Duodenal mucosa (tissue), 2 donors: ENCODE results near the gene SIRT7.
"Not testable (repeated sequence)": the region's sequence is repeated elsewhere in the genome, so short reads cannot be mapped to it uniquely, and the experiment has no call there.

Experiments
- H3K27ac ChIP-seq: one replicate; pipeline ENCODE4 v1.7.0; 2013; ENCODE audit warnings: low read depth, low read length
- H3K27me3 ChIP-seq, 2 donors: one replicate each; pipeline ENCODE4 v1.7.0; 2013; ENCODE audit warnings: low read length in 2 of 2, control low read depth in 1 of 2; ENCODE audit not compliant: insufficient read depth in 2 of 2, control insufficient read depth in 1 of 2
- H3K36me3 ChIP-seq, 2 donors: one replicate each; pipeline ENCODE4 v1.7.0; 2013; ENCODE audit warnings: low read length in 2 of 2, control low read depth in 1 of 2; ENCODE audit not compliant: insufficient read depth in 2 of 2, control insufficient read depth in 1 of 2
- H3K4me1 ChIP-seq, 2 donors: one replicate each; pipeline ENCODE4 v1.7.0; 2013; ENCODE audit warnings: low read length in 2 of 2, control low read depth in 1 of 2; ENCODE audit not compliant: insufficient read depth in 2 of 2, control insufficient read depth in 1 of 2
- H3K4me3 ChIP-seq, 2 donors: one replicate each; pipeline ENCODE4 v1.7.0; 2013; ENCODE audit warnings: low read length in 2 of 2, low read depth in 1 of 2
- H3K9ac ChIP-seq, 2 donors: one replicate each; pipeline ENCODE4 v1.7.0; 2013; ENCODE audit warnings: low read length in 2 of 2, low read depth in 1 of 2
- H3K9me3 ChIP-seq, 2 donors: one replicate each; pipeline ENCODE4 v1.7.0; 2013; ENCODE audit warnings: low read length in 2 of 2, control low read depth in 1 of 2; ENCODE audit not compliant: control insufficient read depth in 1 of 2

SIRT7 gene

GRCh38 chr17:81954131-81955057 lies 36.4 kb upstream of the SIRT7 start:
- Histone ChIP-seq H3K9me3 (no peaks in the 10 kb centered on the region), H3K4me3 (no peak overlapping the region), H3K27ac (no peak overlapping the region), H3K9ac (no peak overlapping the region), H3K27me3 (peaks cover 14 to 15% of the 10 kb centered on the region in 2 donors), H3K4me1 (no peaks in the 10 kb centered on the region), H3K36me3 (no peaks in the 10 kb centered on the region)

- H3K9ac ChIP-seq, H3K4me3 ChIP-seq, H3K36me3 ChIP-seq, H3K27me3 ChIP-seq, H3K9me3 ChIP-seq, H3K4me1 ChIP-seq, H3K27ac ChIP-seq: not testable (repeated sequence)
Measured at GRCh38 chr17:81953443-81953842, 35.5 kb upstream of the SIRT7 start.

GRCh38 chr17:81952792-81953228 lies 34.8 kb upstream of the SIRT7 start:
- H3K27me3 ChIP-seq: peaks cover 0 to under 1% of the 10 kb centered on the region in 2 donors
- H3K9ac ChIP-seq: no peak overlapping the region
- H3K4me1 ChIP-seq: no peaks in the 10 kb centered on the region
- H3K27ac ChIP-seq: no peak overlapping the region
- no peaks in the 10 kb centered on the region for H3K9me3 ChIP-seq
- H3K4me3 ChIP-seq: no peak overlapping the region
- no peaks in the 10 kb centered on the region for H3K36me3 ChIP-seq

- Histone ChIP-seq H3K36me3 (no peaks in the 10 kb centered on the region), H3K9me3 (no peaks in the 10 kb centered on the region), H3K4me3 (no peak overlapping the region), H3K4me1 (no peaks in the 10 kb centered on the region), H3K27me3 (no peaks in the 10 kb centered on the region), H3K9ac (no peak overlapping the region), H3K27ac (no peak overlapping the region)
Measured at GRCh38 chr17:81951785-81952684, 34.1 kb upstream of the SIRT7 start.

- Histone ChIP-seq H3K4me1 (no peaks in the 10 kb centered on the region), H3K9me3 (no peaks in the 10 kb centered on the region), H3K27ac (no peak overlapping the region), H3K36me3 (no peaks in the 10 kb centered on the region), H3K9ac (no peak overlapping the region), H3K4me3 (no peak overlapping the region), H3K27me3 (no peaks in the 10 kb centered on the region)
Measured at GRCh38 chr17:81950501-81950900, 32.5 kb upstream of the SIRT7 start.

- no peaks in the 10 kb centered on the region for H3K4me1 ChIP-seq
- H3K4me3 ChIP-seq: no peak overlapping the region
- H3K36me3 ChIP-seq: no peaks in the 10 kb centered on the region
- no peaks in the 10 kb centered on the region for H3K9me3 ChIP-seq
- no peak overlapping the region for H3K27ac ChIP-seq
- H3K9ac ChIP-seq: no peak overlapping the region
- H3K27me3 ChIP-seq: no peaks in the 10 kb centered on the region
Measured at GRCh38 chr17:81948635-81949378, 30.8 kb upstream of the SIRT7 start.

- Histone ChIP-seq H3K9me3 (no peaks in the 10 kb centered on the region), H3K9ac (no peak within 1 kb of the TSS), H3K27ac (no peak within 1 kb of the TSS), H3K4me1 (no peaks in the 10 kb centered on the region), H3K27me3 (no peaks in the 10 kb centered on the region), H3K36me3 (no peaks in the 10 kb centered on the region), H3K4me3 (no peak within 1 kb of the TSS)
Measured at GRCh38 chr17:81947189-81947588, 29.2 kb upstream of the SIRT7 start, which contains the start of gene MYADML2. Gene MYADML2 (minus strand): TSS chr17:81947233. CDS start chr17:81941741, 5,492 bp downstream.

- H3K27me3 ChIP-seq: no peaks in the 10 kb centered on the region
- H3K9ac ChIP-seq: no peak overlapping the region
Measured at GRCh38 chr17:81944858-81945257, 26.9 kb upstream of the SIRT7 start.

GRCh38 chr17:81942167-81942553 lies 24.2 kb upstream of the SIRT7 start:
- H3K36me3 ChIP-seq: no peaks in the 10 kb centered on the region
- no peak overlapping the region for H3K9ac ChIP-seq
- H3K9me3 ChIP-seq: no peaks in the 10 kb centered on the region
- no peaks in the 10 kb centered on the region for H3K27me3 ChIP-seq
- peaks cover 0 to 18% of the 10 kb centered on the region in 2 donors for H3K4me1 ChIP-seq
- H3K27ac ChIP-seq: no peak overlapping the region
- peak overlapping the region in 1 of 2 donors; percentile 59 for H3K4me3 ChIP-seq

More at GRCh38 chr17:81944858-81945257, 26.9 kb upstream of the SIRT7 start:
- Histone ChIP-seq H3K9me3 (no peaks in the 10 kb centered on the region), H3K36me3 (no peaks in the 10 kb centered on the region), H3K4me1 (peaks cover 0 to 18% of the 10 kb centered on the region in 2 donors), H3K4me3 (no peak overlapping the region), H3K27ac (no peak overlapping the region)
